ENCODE results near the gene MAP6. TPM values are rescaled to one million over a fixed set of nuclear protein-coding genes. Genes with fewer than 3 reads are reported as not detected.

Gene MAP6
- total and polyA plus RNA-seq, 10 of the 15 experiments (the other 5 are each of a cell fraction or from before 2014, with no cell fraction given): 0.06 to 0.19 (median 0.11) TPM; not detected in 5

GRCh38 chr11:75637998-75638397 lies 30.8 kb downstream of the MAP6 start:
- ChIA-PET CTCF (no interaction called here), SMC1A (ENCODE audit: uncharacterized antibody, unreplicated experiment) (no interaction called here), POLR2A (no interaction called here), RAD21 (ENCODE audit: unreplicated experiment) (no interaction called here)
- no peak for ATAC-seq
- Histone ChIP-seq H3K27ac (ENCODE audit: control insufficient read depth, insufficient read depth) (no peak overlapping the region), H3K4me2 (ENCODE audit: control insufficient read depth, insufficient read depth) (no peak overlapping the region), H3K9ac (ENCODE audit: control insufficient read depth, insufficient read depth, low read length) (no peak overlapping the region), H3K9me3 (replicated peaks; ENCODE audit: control insufficient read depth, insufficient read depth, low read length) (no peaks in the 10 kb centered on the region), H4K20me1 (ENCODE audit: control insufficient read depth, insufficient read depth) (no peaks in the 10 kb centered on the region), H3K4me3 (no peak overlapping the region), H3K4me1 (ENCODE audit: control insufficient read depth, insufficient read depth, low read length) (peaks cover 4% of the 10 kb centered on the region; the same call in 1 of the 2 replicates), H3K27me3 (replicated peaks in 1 of 2; ENCODE audit: control insufficient read depth in 2 of 2, insufficient read depth in 2 of 2, low read length in 1 of 2) (no peaks in the 10 kb centered on the region), H2AFZ (ENCODE audit: control insufficient read depth, low read depth, low read length) (no peak overlapping the region), H3K79me2 (ENCODE audit: control insufficient read depth, insufficient read depth, low read length) (no peaks in the 10 kb centered on the region), H3K36me3 (ENCODE audit: control insufficient read depth in 2 of 2, insufficient read depth in 2 of 2, low read length in 1 of 2) (no peaks in the 10 kb centered on the region)
- no TSS peak for BruUV-seq (replicated peaks)
- no peak for DNase-seq (ENCODE audit: low read depth, low spot score)
- 81% methylated on average over 1 of the region's 1 CpG for WGBS (ENCODE audit: insufficient coverage, insufficient replicate concordance, low lambda C conversion rate, missing lambda C conversion rate)
- intact Hi-C loops (cut with micrococcal nuclease; ENCODE audit: unreplicated experiment) (no loop called here), in situ Hi-C loops (cut with MboI) (no loop called here)
- no peak for FAIRE-seq
- TF ChIP-seq MLLT1 (IDR thresholded peaks at IDR 0.05): no peak
- TF ChIP-seq SREBF1 (IDR thresholded peaks at IDR 0.05; ENCODE audit: low read length): no peak
- no peak for TF ChIP-seq CREM (IDR thresholded peaks at IDR 0.05; ENCODE audit: low read depth)
- no peak for TF ChIP-seq POU2F2 (IDR thresholded peaks at IDR 0.05; ENCODE audit: borderline replicate concordance, low read depth, low read length)
- no peak for TF ChIP-seq SMAD5 (IDR thresholded peaks at IDR 0.05; ENCODE audit: low read depth)
- TF ChIP-seq SUZ12 (IDR thresholded peaks at IDR 0.05; ENCODE audit: unreplicated experiment): no peak
- no peak for TF ChIP-seq MYB (IDR thresholded peaks at IDR 0.05; ENCODE audit: borderline replicate concordance, low read depth, low read length)
- TF ChIP-seq TCF3 (IDR thresholded peaks at IDR 0.05; ENCODE audit: borderline replicate concordance, insufficient read depth, low read depth, low read length): no peak
- no peak for TF ChIP-seq YY1 (IDR thresholded peaks at IDR 0.05; ENCODE audit: low read depth, low read length)
- TF ChIP-seq RELB (IDR thresholded peaks at IDR 0.05; ENCODE audit: low read depth): no peak
- no peak for TF ChIP-seq ZNF24 (IDR thresholded peaks at IDR 0.05)
- TF ChIP-seq ZNF274 (IDR thresholded peaks at IDR 0.05; ENCODE audit: insufficient read depth, insufficient read length): no peak
- no peak for TF ChIP-seq EP300 (IDR thresholded peaks at IDR 0.05; ENCODE audit: borderline replicate concordance in 1 of 2, control insufficient read depth in 1 of 2, low read depth in 2 of 2, low read length in 2 of 2)
- TF ChIP-seq BCL3 (IDR thresholded peaks at IDR 0.05; ENCODE audit: borderline replicate concordance, insufficient read depth, low read depth, low read length, poor library complexity, severe bottlenecking): no peak
- TF ChIP-seq MTA3 (IDR thresholded peaks at IDR 0.05; ENCODE audit: borderline replicate concordance, low read length): no peak

All from GM12878 (cell line).